ENCODE measurements around the gene OR2S2.
A peak's percentile ranks its signal among the peaks of the same experiment; 100 is the strongest.
"Not testable (repeated sequence)": the region's sequence is repeated elsewhere in the genome, so short reads cannot be mapped to it uniquely, and the experiment has no call there.

OR2S2 gene

GRCh38 chr9:35917261-35917660, 40.7 kb downstream of the OR2S2 start:
- Histone ChIP-seq H3K4me3 (ENCODE audit: low read depth, low read length) (no peak overlapping the region), H3K27me3 (ENCODE audit: insufficient read depth, low read depth, severe bottlenecking) (no peaks in the 10 kb centered on the region), H3K36me3 (no peaks in the 10 kb centered on the region), H3K9me3 (ENCODE audit: severe bottlenecking) (peaks cover 2% of the 10 kb centered on the region), H3K27ac (peak overlapping the region; percentile 28)
- TF ChIP-seq CTCF (IDR thresholded peaks at IDR 0.05; ENCODE audit: low read depth, low read length), result no peak
- DNase-seq, result no peak

GRCh38 chr9:35915681-35916294, 42.2 kb downstream of the OR2S2 start:
- no peaks in the 10 kb centered on the region for H3K27me3 ChIP-seq (ENCODE audit: insufficient read depth, low read depth, severe bottlenecking)
- no peak for DNase-seq
- no peaks in the 10 kb centered on the region for H3K36me3 ChIP-seq
- H3K9me3 ChIP-seq (ENCODE audit: severe bottlenecking), result peaks cover 2% of the 10 kb centered on the region
- H3K4me3 ChIP-seq (ENCODE audit: low read depth, low read length), result no peak overlapping the region
- TF ChIP-seq CTCF (IDR thresholded peaks at IDR 0.05; ENCODE audit: low read depth, low read length), result no peak
- H3K27ac ChIP-seq, result no peak overlapping the region

- H3K36me3 ChIP-seq, result no peaks in the 10 kb centered on the region
- no peak overlapping the region for H3K27ac ChIP-seq
- H3K9me3 ChIP-seq (ENCODE audit: severe bottlenecking), result peaks cover 2% of the 10 kb centered on the region
- H3K27me3 ChIP-seq (ENCODE audit: insufficient read depth, low read depth, severe bottlenecking), result no peaks in the 10 kb centered on the region
- TF ChIP-seq CTCF (IDR thresholded peaks at IDR 0.05; ENCODE audit: low read depth, low read length), result no peak
- peak; percentile 80 for DNase-seq
- H3K4me3 ChIP-seq (ENCODE audit: low read depth, low read length), result no peak overlapping the region
These were observed 43.6 kb downstream of the OR2S2 start for GRCh38 chr9:35914301-35914807.

GRCh38 chr9:35913429-35913828, 44.5 kb downstream of the OR2S2 start:
- H3K27me3 ChIP-seq (ENCODE audit: insufficient read depth, low read depth, severe bottlenecking); DNase-seq; H3K9me3 ChIP-seq (ENCODE audit: severe bottlenecking); H3K27ac ChIP-seq; H3K4me3 ChIP-seq (ENCODE audit: low read depth, low read length); H3K36me3 ChIP-seq: not testable (repeated sequence)

- H3K27ac ChIP-seq, result no peak overlapping the region
- H3K27me3 ChIP-seq (ENCODE audit: insufficient read depth, low read depth, severe bottlenecking), result no peaks in the 10 kb centered on the region
- no peaks in the 10 kb centered on the region for H3K36me3 ChIP-seq
- DNase-seq, result no peak
- no peak for TF ChIP-seq CTCF (IDR thresholded peaks at IDR 0.05; ENCODE audit: low read depth, low read length)
- H3K4me3 ChIP-seq (ENCODE audit: low read depth, low read length), result no peak overlapping the region
- H3K9me3 ChIP-seq (ENCODE audit: severe bottlenecking), result no peaks in the 10 kb centered on the region
These were observed 45.1 kb downstream of the OR2S2 start for GRCh38 chr9:35912791-35913400.

- H3K9me3 ChIP-seq (ENCODE audit: severe bottlenecking), result no peaks in the 10 kb centered on the region
- no peaks in the 10 kb centered on the region for H3K36me3 ChIP-seq
- H3K4me3 ChIP-seq (ENCODE audit: low read depth, low read length), result no peak overlapping the region
- DNase-seq, result no peak
- no peaks in the 10 kb centered on the region for H3K27me3 ChIP-seq (ENCODE audit: insufficient read depth, low read depth, severe bottlenecking)
- no peak overlapping the region for H3K27ac ChIP-seq
- no peak for TF ChIP-seq CTCF (IDR thresholded peaks at IDR 0.05; ENCODE audit: low read depth, low read length)
These were observed 46.3 kb downstream of the OR2S2 start for GRCh38 chr9:35911690-35912089.

All from WERI-Rb-1 (cell line).